Fibroblast of lung (primary cell): Measurements from ENCODE around the gene ASTN2.

ENCODE experiments used
- CTCF ChIP-seq, 2 donors: IDR thresholded peaks in 1 of 2; conservative IDR thresholded peaks in 1 of 2; 1 replicate in 1 of 2; 2 replicates in 1 of 2; pipeline ENCODE4 v1.5.1; 2011 to 2012; ENCODE audit warnings: low read length in 2 of 2, control low read depth in 1 of 2, inconsistent platforms in 1 of 2, low read depth in 1 of 2, mild to moderate bottlenecking in 1 of 2
- EZH2 ChIP-seq: IDR thresholded peaks from 2 replicates; pipeline ENCODE4 v1.5.1; 2012; ENCODE audit warnings: low read length, control low read depth, mild to moderate bottlenecking; ENCODE audit errors: missing control alignments

GRCh38 chr9:116753389-116753788, 661.5 kb downstream of the ASTN2 start:
- no peak for TF ChIP-seq CTCF (conservative IDR thresholded peaks at IDR 0.05 in 1 of 2, IDR thresholded peaks at IDR 0.05 in 1 of 2; ENCODE audit: low read depth in 1 of 2, low read length in 2 of 2)
- TF ChIP-seq EZH2, result no peak
